ENCODE data around the gene NHEJ1.
"Not testable (repeated sequence)": the region's sequence is repeated elsewhere in the genome, so short reads cannot be mapped to it uniquely, and the experiment has no call there.

Gene NHEJ1

DNA sequence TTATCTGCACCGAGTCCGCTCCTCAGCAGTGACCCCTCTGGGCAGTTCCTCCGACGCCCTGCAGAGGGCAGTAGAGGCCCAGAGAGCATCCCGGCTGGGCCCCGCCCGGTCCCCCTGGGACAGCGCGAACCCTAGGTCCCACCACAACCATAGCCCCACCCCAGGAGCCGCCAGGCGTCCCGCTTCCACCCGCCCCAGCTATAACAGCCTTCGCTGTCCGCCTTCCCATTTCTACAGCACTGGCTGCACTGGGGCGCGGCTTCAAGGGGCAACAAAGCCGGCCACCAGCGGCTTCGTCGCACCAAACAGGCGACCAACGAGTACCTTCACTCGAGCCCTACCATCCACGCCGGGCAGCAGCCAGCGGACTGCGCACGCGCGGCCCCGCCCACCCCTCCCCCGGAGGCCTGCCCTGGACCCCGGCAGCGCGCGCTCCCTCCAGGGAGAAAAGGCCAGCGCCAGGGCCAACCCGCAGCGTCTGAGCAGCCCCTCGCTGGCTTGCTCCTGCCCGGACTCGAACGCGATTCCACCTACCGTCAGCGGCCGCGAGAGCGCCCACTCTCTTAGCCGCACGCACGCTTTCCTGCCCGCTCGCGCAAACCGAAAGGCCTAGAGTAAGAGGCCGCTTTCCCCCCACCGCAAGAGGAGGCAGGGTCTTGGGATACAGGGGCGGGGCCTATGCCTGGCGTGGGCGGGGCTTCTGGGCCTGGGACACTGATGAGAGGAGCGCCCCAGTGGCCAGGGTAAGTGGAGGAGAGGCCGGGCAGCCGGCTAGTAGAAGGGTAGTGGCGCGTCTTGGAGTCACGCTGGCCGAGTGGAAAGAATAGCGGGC, at the start of gene NHEJ1:
TSS of gene NHEJ1 (minus strand) at position 630 of the 832 bp plus-strand sequence. CDS start 2,453 bp downstream, outside the sequence.
- peak; percentile 93 for DNase-seq (ENCODE audit: low read depth)

GRCh38 chr2:219209236-219210195, 48.9 kb upstream of the NHEJ1 start:
- DNase-seq (ENCODE audit: low read depth): no peak

DNA sequence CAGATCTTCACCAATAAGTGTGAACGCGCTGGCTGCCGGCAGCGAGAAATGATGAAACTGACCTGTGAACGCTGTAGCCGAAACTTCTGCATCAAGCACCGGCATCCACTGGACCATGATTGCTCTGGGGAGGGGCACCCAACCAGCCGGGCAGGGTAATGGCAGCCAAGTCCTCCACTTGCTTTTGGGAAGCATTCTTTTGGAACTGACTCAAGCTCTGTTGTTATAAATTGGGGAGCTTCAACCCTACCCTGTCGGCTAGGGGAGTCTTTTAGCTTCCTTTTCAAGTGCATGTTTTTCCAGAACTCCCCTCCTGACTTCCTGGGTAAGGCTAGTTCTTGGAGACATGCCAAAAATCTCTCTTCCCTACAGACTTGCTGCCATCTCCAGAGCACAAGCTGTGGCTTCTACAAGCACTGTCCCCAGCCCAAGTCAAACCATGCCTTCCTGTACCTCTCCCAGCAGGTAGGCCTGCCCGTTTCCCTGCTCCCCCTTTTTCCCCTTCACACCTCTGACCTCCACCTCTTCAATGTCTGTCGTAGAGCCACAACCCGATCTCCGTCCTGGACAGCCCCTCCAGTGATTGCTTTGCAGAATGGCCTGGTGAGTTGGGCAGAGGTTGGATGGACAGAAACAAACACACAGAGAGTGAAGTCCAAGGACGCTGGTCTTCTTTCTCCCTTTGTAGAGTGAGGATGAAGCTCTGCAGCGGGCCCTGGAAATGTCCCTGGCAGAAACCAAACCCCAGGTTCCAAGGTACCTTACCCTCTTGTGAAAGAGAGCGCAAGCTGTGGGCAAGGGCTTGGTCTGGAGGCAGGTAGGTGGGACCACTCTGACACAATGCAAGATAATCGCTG, 47.5 kb upstream of the NHEJ1 start:
- DNase-seq (ENCODE audit: low read depth): peak; percentile 21

- DNase-seq (ENCODE audit: low read depth): peak; percentile 11
These were observed 46.7 kb upstream of the NHEJ1 start for GRCh38 chr2:219207134-219207883.

DNA sequence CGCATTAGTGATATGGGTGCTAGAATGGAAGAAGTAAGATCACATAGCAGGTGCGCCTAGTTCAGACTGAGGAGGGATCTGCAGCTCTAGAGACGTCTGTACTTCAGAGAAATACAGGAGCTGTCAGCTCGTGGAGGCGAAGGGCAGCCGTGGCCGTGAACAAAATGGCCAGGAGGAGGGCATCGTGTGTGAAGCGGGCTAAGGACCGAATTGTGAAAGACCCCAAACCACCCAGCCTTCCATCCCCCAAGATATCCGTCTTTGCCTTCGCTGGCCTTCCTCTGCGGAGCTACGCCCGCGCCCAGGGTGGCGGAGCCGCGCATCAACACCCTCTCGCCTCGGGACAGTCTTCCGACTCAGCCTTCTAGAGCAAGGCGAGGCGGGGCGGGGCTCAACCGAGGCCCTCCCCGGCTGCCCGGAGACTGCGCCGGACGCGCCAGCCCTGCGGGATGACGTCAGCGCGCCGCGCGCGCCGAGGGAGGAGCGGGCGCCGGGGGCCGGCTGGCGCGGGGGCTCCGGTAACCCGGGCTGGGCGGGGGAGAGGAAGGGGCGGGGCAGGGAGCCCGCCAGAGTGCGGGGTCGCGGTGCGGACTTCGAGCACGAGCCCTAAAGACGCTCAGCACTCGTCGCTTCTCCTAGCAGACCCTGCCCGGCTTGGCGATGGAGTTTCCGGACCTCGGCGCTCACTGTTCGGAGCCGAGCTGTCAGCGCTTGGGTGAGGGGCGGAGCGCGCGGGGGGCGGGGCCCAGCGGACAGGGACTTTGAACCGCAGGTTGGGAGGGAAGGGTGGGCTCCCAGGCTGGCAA, 45.9 kb upstream of the NHEJ1 start, which contains the start of gene ZFAND2B:
TSS of gene ZFAND2B (plus strand) at position 455 of the 806 bp plus-strand sequence. CDS start at position 661, 206 bp downstream.
- DNase-seq (ENCODE audit: low read depth): peak; percentile 91

- DNase-seq (ENCODE audit: low read depth): no peak
These were observed 45.3 kb upstream of the NHEJ1 start for GRCh38 chr2:219205981-219206327.

GRCh38 chr2:219205165-219205538, 44.5 kb upstream of the NHEJ1 start:
- no peak for DNase-seq (ENCODE audit: low read depth)

DNA sequence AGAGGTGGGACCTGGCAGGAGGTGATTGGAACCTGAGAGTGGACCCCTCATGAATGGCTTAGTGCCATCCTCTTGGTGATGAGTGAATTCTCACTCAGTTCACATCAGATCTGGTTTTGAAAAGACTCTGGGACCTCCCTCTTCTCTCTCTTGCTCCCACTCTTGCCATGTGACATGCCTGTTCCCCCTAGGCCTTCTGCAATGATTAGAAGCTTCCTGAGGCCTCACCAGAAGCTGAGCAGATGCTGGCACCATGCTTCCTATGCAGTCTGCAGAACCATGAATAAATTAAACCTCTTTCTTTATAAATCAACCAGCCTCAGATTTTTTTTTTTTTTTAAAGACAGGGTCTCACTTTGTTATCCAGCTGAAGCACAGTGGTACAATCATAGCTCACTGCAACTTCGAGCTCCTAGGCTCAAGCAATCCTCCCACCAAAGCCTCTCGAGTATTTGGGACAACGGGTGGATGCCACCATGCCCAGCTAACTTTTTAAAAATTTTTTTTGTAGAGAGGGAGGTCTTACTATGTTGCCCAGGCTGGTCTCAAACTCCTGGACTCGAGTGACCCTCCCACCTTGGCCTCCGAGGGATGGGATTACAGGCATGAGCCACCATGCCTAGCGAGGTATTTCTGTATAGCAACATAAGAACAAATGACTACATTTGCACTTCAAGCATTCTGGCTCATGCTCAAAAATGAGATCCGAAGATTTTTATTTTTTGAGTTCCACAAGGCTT, 44.0 kb upstream of the NHEJ1 start:
- DNase-seq (ENCODE audit: low read depth): no peak

- DNase-seq (ENCODE audit: low read depth): not testable (repeated sequence)
These were observed 40.7 kb upstream of the NHEJ1 start for GRCh38 chr2:219201331-219201730.

GRCh38 chr2:219200502-219201326, 40.1 kb upstream of the NHEJ1 start:
- not testable (repeated sequence) for DNase-seq (ENCODE audit: low read depth)

GRCh38 chr2:219199470-219200211, 39.0 kb upstream of the NHEJ1 start:
- DNase-seq (ENCODE audit: low read depth): no peak

DNA sequence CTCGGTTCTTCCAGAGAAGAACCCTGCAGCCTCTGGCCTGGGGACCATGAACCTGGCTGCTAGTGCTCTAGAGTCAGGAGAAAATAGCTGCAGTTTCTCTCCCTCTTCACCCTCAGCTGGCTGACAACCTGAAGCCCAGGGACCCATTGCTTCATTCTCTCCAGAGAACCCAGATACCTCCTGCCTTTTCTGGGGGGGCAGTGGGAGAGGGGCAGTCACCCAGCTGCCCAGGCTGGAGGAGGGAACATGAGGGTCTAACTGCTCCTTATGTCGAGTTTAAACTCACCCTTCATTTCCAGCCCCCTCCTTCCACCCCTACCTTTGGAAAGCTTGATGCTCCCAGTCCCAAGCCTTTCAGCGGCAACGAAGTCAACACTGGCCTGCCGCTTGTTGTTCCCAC, 38.4 kb upstream of the NHEJ1 start:
- no peak for DNase-seq (ENCODE audit: low read depth)

- no peak for DNase-seq (ENCODE audit: low read depth)
These were observed 36.8 kb upstream of the NHEJ1 start for GRCh38 chr2:219197388-219197787.

DNA sequence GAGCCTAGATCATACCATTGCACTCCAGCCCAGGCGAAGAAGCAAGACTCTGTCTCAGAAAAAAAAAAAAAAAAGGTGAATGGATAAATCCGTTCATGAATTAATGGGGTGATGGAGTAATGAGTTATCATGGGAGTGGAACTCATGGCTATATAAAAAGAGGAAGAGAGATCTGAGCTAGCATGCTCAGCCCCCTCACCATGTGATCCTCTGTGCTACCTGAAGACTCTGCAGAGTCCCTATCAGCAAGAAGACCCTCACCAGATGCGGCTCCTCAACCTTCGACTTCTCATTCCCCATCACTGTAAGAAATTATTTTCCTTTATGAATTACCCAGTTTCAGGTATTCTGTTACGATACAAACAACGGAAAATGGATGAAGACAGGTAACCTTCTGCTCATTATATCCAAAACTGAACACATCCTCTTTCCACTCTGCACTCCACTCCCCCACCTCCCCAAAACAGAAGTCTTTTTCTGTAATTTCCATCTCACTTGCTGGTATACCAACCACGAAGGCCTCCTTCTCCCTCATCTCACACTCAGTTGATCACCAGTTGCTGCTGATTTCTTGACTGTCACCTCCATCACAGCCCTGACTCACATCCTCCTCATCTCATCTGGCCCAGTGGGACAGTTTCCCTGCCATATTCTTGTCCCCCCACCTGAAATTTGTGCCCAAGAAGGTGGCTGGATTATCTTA, 26.3 kb upstream of the NHEJ1 start:
- DNase-seq (ENCODE audit: low read depth): no peak

DNA sequence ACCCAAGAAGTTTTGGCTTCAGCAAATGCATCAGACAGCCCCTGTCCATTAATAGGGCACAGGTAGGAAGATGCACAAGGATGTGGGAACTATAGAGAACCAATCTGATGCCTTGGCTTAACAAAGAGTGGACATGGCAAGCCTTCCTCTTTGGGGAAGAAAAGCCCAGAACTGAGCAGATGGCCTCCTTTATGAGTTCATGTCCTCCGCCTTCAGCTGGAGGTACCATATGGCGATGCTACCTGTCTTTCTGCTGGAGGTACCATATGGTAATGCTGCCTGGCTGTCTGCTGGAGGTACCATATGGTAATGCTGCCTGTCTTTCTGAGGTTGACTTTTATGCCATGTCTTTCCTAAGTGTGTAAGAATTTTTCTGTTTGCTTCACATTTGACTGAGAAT, 23.5 kb upstream of the NHEJ1 start:
- DNase-seq (ENCODE audit: low read depth): no peak

DNA sequence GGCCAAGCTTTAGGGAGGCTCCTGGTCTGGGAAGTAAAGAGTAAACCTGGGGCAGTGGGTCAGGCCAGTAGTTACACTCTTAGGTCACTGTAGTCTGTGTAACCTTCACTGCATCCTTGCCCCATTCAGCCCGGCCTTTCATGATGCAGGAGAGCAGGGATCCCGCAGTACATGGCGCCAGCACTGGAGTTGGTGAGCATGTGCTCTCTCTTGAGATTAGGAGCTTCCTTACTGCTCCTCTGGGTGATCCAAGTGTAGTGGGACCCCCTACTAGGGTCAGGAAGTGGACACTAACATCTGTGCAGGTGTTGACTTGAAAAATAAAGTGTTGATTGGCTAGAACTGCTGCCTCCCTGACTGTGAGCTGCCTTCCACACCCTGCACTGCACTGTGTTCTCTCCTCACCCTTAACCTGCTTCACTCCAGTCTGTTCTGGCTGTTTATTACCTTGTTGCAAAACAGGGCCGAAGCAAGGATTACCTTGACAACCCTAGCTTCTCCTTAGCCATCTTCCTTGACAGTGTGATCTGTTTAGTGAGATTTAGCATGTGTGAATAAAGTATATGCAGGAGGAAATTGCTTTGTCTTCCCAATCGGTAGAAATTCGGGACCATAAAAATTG, 22.6 kb upstream of the NHEJ1 start:
- DNase-seq (ENCODE audit: low read depth): no peak

All from iris pigment epithelial cell (primary cell).